ENCODE data around the gene WDR70.
"Not testable (repeated sequence)": the region's sequence is repeated elsewhere in the genome, so short reads cannot be mapped to it uniquely, and the experiment has no call there.

Gene WDR70

DNA sequence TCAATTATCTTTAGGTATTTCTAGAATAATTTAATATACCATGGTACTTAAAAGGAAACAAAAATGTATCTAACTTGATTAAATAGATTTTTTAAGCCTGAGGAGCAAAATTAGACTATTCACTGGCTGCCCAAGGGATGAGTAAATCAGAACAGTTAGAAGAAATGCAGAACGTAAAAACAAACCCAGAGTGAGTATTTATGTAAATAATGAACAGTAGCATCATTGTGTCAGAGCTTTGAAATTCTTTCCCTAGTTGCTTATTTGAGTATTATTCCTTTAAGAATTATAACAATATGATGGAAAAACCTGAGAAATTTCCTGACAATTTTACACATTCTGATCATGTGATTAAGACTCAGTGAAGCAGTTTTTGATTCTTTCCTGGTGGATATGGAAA, 259.8 kb downstream of the WDR70 start:
- no peak for DNase-seq (ENCODE audit: low read depth, low spot score)

DNA sequence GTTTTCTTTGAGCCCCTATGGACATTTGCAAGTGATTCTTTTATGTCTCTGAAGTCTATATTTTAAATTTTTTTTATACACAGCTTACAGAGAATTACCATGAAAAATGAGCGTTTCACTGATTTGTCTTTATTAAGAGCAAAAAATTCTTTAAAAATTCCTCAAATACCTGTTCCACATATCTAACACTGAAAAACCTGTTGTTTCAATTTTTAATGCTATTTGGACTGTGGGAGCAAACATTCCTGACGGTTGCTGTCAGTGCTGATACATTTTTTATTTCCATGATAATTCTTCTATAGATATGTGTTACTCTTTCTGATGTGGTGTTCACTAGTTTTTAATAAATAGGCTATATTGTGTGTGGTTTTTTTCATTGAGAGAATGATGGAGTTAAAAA, 261.0 kb downstream of the WDR70 start:
- DNase-seq (ENCODE audit: low read depth, low spot score), result no peak

DNA sequence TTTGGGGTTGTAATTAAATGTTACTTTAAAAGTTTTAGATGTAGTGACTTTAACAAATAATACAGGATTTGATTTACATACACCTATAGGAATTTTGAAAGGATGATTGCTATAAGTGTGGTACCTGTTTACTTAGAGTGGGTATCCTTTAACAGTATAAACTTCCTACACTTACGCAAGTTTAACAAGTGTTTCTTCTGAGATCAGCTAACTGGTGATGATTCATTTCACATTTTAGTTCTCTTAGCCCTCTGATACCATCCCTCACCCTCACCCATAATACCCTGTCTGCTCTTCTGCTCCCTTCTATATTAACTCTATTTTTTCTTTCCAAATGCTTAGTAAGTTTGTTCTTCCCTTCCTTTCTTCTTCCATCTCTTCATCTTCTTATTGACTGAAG, 262.8 kb downstream of the WDR70 start:
- no peak for DNase-seq (ENCODE audit: low read depth, low spot score)

DNA sequence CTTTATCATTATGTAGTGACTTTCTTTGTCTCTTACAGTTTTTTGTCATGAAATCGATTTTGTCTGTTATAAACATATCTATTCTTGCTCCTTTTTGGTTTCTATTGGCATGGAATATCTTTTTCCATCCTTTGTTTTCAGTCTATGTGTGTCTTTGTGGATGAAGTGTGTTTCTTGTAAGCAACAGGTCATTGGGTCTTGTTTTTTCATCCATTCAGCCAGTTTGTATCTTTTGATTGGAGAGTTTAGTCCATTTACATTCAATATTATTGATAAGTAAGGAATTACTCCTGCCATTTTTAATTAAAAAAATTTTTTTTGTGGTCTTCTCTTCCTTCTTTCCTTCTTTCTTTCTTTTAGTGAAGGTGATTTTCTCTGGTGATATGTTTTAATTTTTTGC, 266.6 kb downstream of the WDR70 start:
- no peak for DNase-seq (ENCODE audit: low read depth, low spot score)

DNA sequence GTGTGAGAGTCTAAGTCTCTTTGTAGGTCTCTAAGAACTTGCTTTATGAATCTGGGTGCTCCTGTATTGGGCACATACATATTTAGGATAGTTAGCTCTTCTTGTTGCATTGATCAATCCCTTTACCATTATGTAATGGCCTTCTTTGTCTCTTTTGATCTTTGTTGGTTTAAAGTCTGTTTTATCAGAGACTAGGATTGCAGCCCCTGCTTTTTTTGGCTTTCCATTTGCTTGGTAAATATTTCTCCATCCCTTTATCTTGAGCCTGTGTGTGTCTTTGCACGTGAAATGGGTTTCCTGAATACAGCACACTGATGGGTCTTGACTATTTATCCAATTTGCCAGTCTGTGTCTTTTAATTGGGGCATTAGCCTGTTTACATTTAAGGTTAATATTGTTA, 275.4 kb downstream of the WDR70 start:
- DNase-seq (ENCODE audit: low read depth, low spot score), result not testable (repeated sequence)

DNA sequence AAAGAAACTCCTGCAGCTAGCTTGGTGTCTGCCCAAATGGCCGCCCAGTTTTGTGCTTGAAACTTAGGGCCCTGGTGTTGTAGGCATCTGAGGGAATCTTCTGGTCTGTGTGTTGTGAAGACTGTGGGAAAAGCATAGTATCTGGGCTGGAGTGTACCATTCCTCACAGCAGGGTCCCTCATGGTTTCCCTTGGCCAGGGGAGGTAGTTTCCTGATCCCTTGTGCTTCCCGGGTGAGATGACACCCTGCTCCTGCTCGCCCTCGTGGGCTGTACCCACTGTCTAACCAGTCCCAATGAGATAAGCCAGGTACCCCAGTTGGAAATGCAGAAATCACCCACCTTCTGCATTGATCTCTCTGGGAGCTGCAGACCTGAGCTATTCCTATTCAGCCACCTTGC, 277.9 kb downstream of the WDR70 start:
- no peak for DNase-seq (ENCODE audit: low read depth, low spot score)

DNA sequence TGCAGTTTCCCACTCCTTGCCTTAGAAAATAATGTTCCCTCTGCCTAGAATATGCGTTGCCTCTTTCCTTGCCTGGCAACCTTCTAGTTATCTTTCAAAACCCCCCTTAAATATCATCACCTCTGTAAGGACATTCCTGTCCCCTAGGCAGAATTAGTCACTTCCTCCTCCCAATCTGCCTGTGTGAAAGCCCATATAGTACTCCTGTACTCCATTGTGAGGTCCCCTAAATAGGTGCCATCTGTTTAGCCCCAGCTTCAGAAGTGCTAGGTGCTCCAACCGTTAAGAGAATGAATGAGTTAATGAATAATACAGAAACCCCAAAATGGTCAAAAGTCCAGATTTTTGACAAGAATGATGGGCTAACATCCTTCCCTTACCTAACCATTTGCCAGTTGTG, 279.3 kb downstream of the WDR70 start:
- no peak for DNase-seq (ENCODE audit: low read depth, low spot score)

DNA sequence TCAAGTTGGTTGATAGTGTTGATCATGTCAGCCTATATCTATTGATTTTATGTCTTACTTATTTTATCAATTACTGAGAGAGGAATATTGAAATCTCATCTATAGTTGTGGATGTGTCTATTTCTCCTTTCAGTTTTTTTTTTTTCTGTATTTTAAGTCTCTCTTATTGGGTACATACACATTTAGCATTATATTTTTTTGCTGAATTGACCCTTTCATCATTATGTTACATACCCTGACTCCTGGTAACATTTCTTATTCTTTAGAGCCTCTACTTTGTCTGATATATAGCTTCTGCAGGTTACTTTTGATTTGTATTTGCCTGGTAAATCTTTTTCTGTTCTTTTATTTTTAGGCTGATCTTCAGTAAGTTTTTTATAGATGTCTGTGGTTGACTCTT, 281.2 kb downstream of the WDR70 start:
- no peak for DNase-seq (ENCODE audit: low read depth, low spot score)

DNA sequence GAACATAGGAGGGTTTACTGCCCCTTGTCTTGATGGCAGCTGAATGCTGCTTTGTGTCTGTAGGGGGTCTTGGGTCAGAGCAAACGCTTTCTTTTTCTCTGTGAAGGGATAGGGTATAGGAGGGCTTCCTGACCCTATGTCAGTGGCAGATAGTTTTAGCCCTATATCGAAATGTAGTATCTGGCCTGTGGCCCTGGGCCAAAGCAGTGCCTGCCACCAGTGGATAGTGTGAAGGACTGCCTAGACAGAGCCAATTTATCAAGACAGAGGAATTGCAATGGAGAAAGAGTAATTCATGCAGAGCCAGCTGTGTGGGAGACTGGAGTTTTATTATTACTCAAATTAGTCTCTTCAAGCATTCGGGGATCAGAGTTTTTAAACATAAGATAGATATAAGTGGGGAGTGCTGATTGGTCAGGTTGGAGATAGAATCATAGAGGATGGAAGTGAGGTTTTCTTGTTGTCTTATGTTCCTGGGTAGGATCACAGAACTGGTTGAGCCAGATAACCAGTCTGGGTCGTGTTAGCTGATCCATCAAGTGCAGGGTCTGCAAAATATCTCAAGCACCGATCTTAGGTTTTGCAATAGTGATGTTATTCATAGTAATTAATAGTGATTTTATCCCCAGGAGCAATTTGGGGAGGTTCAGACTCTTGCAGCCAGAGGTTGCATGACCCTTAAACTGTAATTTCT, 282.3 kb downstream of the WDR70 start:
- DNase-seq (ENCODE audit: low read depth, low spot score), result no peak

DNA sequence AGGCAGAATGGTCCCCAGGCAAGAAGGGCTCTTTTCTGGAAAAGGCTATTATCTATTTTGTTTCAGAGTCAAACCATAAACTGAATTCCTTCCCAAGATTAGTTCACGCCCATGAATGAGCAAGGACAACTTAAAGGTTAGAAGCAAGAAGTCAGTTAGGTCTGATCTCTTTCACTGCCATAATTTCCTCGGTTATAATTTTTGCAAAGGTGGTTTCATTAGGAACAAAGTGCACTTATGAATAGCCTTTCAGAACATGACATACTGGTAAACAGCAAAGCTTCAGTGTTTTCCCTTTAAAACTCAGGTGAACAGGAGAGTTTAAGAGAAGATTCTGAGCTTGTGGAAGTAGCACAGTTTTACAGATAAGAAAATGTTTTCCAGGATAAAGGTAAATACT, 282.8 kb downstream of the WDR70 start:
- no peak for DNase-seq (ENCODE audit: low read depth, low spot score)

DNA sequence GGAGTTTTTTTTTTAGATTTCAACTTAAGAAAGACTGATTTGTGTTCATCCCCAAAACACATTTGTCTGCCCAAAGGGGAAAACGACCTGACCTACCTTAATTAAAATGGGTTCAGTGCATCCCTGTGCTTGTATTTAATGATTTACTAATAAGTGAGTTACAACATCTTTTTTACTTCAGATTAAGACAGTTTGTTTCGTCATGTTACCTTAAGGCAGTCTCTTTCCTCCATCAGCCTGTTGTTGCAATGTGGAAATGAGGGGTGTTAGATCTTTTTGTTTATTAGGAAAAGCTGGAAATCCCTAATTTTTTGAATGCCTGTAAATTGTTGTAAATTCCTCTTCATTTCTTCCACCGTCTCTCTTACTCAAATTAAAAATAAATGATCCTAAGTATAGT, 283.2 kb downstream of the WDR70 start:
- no peak for DNase-seq (ENCODE audit: low read depth, low spot score)

DNA sequence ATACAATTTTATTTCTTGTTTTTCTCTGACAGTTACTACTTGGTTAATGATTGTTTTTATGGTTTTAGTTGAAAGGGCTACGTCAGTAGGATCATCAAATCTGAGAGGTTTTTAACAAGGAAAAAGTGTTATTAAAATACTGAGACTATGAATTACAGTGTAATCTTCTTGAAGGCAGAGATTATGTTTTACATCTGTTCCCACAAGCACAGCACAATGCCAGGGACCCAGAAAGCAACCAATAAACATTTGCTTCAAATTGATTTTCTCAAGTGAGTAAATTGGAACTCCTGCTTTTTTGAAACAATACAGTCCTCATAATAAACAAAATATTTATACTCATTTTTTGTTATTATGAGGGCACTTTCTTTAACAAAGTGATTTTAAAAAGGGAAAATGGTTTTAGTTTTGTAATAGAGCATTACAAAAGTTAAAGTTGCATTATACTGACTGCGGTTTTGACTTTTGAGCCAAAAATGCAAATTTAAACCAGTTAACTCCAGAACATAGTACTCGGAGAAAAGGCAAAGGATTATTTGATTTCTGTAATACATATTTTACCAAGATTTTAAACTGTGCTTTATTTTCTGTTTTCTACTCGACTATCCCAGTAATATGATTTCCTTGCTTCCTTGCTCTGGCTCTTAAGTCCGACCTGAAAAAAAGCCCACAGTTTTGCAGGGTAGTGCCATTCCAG, 283.8 kb downstream of the WDR70 start:
- DNase-seq (ENCODE audit: low read depth, low spot score), result no peak

DNA sequence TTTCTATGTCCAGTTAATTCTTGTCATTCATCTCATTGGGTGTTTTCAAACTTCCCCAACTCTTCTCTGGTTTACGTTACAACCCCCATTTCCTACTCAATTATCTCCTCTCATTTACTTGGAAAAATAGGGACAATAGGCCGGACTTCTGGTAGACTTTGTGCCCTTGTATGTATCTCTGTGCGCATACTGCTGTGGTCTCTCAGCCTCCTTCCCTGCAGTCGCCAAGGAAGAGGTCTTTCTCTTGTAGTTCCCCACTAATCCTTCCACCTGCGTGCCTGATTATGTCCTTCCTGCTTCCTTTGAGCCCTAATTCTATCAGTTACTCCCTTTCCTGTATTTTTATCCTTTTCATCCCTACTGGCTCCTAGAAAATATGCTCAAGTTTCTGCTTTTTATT, 284.4 kb downstream of the WDR70 start:
- no peak for DNase-seq (ENCODE audit: low read depth, low spot score)

DNA sequence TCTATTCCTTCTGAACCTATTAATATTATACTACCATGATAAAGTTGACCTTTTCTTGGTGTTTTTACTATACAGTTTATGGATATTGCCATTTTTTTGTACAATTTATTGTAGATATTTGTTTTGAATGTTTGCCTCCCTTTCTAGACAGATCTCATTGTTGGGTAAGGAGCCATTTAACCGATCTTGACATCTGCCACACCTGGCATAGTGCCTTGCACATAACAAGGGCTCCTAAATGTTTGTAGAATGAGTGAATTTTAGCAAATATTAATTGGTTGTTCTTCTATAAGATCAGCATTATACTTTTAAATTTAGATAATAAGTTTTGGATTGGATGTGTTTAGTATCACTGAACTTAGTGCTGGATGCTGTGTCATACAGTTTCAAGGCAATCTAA, 285.4 kb downstream of the WDR70 start:
- DNase-seq (ENCODE audit: low read depth, low spot score), result no peak

DNA sequence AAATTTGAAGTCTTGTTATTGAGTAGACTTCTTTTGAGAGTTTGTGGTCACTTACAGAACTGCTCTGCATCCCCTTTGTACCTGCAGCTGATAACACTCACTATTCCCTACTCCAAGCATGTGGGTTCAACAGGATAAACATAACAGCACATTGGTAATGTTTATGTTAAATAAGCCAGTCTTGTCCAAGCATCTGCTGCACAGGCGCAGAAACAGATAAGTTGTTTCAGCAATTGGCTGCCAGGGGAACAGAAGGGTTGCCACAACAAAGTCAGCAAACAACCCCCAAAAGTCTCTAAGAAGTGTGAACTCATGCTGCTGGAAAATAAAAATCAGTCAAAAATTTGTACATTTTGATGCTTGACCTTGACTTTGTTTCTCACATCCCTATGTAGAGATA, 286.2 kb downstream of the WDR70 start:
- DNase-seq (ENCODE audit: low read depth, low spot score), result no peak

DNA sequence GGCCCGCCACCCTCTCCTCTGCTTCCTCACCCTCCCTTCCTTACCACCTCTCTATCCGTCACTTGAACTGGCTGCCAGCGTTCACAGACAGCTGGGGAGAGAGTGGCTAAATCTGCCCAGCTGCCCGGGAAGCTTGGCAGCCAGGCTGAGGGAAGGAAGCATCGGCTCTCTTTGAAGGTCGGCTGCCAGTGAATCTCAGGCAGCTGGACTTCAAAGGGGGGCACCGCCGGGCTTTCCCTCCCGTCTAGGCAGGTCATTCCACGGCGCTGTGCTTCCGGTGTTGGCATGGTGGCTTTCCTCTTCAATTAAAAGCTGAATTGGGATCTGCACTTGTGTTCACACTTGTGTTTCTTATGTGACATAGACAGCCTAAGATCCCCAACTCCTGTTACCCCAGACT, 286.8 kb downstream of the WDR70 start:
- peak; percentile 12 for DNase-seq (ENCODE audit: low read depth, low spot score)

DNA sequence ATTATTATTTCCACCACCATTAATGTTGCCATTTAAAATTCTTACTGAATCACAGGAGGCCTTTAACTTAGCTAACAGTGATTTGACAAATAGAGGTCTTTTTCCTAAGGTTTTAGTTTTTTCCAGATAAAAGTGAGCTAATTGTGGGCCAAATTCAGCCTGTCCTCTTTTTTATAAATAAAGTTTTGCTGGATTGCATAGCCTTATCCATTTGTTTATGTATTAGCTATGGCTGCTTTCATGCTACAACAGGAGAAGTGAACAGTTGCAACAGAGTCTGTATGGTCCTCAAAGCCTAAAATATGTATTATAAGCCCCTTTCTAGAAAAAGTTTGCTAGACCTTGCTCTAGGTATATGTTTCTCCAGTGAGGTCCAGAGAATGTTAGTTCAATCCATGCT, 288.3 kb downstream of the WDR70 start:
- DNase-seq (ENCODE audit: low read depth, low spot score), result no peak

DNA sequence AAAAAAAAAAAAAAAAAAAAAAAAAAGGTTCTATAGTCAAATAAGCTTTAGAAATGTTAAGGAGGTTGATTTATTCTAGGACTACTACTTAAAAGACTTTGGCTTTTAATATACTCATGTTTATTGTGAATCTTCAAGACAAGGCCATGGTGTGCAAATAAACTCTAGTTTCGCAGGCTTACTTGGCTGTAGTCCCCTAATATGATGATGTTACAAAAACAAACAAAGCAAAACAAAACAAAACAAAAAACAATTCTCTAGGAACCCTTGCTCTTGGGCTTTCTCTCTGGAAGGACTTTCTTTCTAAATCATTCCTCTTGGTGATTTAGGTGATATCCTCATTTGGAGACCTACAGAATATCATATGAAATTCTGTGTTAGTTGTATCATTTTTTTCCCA, 288.7 kb downstream of the WDR70 start:
- DNase-seq (ENCODE audit: low read depth, low spot score), result no peak

DNA sequence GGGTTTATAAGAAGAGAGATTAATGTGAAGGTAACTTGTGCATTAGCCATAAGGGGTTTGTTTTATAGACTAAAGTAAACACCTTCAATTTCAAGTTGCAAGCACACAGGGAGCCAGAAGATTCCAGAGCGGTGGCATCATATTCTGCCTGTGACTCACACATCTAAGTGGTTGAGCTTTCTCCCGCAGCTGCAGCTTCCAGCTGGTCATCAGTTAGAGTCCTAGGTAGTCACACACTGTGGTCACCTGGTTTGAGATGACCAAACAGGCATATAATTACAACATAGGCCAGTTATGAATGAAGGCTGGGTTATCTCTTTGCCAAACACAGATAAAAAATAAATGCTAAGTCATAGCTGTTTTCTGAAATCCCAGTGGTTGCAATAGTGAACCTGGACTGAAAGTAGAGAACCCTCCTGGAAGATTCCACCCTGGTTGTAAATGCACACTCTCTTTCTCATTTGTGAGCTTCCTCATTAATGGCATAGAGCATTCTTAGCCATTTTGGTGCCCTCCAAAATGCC, 289.5 kb downstream of the WDR70 start:
- DNase-seq (ENCODE audit: low read depth, low spot score), result peak; percentile 31

DNA sequence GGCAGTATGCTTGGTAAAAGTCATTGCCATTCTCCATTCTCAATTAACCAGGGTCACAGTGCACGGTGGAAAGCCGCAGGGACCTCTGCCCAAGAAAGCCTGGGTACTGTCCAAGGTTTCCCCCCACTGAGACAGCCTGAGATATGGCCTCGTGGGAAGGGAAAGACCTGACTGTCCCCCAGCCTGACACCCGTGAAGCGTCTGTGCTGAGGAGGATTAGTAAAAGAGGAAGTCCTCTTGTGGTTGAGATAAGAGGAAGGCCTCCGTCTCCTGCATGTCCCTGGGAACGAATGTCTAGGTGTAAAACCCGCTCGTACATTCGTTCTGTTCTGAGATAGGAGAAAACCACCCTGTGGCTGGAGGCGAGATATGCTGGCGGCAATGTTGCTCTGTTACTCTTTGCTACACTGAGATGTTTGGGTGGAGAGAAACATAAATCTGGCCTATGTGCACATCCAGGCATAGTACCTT, 293.0 kb downstream of the WDR70 start:
- not testable (repeated sequence) for DNase-seq (ENCODE audit: low read depth, low spot score)

DNA sequence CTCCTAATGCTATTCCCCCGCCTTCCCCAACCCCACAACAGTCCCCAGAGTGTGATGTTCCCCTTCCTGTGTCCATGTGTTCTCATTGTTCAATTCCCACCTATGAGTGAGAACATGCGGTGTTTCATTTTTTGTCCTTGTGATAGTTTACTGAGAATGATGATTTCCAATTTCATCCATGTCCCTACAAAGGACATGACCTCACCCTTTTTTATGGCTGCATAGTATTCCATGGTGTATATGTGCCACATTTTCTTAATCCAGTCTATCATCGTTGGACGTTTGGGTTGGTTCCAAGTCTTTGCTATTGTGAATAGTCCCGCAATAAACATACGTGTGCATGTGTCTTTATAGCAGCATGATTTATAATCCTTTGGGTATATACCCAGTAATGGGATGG, 295.2 kb downstream of the WDR70 start:
- not testable (repeated sequence) for DNase-seq (ENCODE audit: low read depth, low spot score)

DNA sequence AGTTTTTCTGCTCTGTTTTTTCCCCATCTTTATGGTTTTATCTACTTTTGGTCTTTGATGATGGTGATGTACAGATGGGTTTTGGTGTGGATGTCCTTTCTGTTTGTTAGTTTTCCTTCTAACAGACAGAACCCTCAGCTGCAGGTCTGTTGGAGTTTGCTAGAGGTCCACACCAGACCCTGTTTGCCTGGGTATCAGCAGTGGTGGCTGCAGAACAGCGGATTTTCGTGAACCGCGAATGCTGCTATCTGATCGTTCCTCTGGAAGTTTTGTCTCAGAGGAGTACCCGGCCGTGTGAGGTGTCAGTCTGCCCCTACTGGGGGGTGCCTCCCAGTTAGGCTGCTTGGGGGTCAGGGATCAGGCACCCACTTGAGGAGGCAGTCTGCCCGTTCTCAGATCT, 300.2 kb downstream of the WDR70 start:
- not testable (repeated sequence) for DNase-seq (ENCODE audit: low read depth, low spot score)

DNA sequence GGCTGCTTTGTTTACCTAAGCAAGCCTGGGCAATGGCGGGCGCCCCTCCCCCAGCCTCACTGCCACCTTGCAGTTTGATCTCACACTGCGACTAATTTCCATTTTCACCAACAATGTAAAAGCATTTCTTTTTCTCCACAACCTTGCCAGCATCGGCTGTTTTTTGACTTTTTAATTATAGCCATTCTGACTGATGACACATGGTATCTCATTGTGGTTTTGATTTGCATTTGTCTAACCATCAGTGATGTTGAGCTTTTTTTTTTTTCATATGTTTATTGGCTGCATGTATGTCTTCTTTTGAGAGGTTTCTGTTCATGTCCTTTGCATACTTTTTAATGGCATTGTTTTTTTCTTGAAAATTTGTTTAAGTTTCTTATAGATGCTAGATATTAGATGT, 300.8 kb downstream of the WDR70 start:
- DNase-seq (ENCODE audit: low read depth, low spot score), result not testable (repeated sequence)

Measured in ELF-1 (cell line).